Stimulated activated CD4-positive, alpha-beta T cell treated with anti-CD3 and anti-CD28 coated beads, Interleukin-4, amount 100 ng/mL, for 4 hours (primary cell): Measurements from ENCODE around the gene CYP46A1.
"Not testable (repeated sequence)": the region's sequence is repeated elsewhere in the genome, so short reads cannot be mapped to it uniquely, and the experiment has no call there.

ENCODE experiments used
- DNase-seq, 2 experiments: peaks; one replicate each; pipeline ENCODE4 v3.0.0-alpha.2; 2020

The CYP46A1 gene

GRCh38 chr14:99658218-99658845 is 25.8 kb upstream of the CYP46A1 start:
- DNase-seq, result no peak

- DNase-seq, result no peak
Observed at GRCh38 chr14:99659333-99659741, 24.8 kb upstream of the CYP46A1 start.

- no peak for DNase-seq
Observed at GRCh38 chr14:99660006-99660566, 24.0 kb upstream of the CYP46A1 start.

- no peak for DNase-seq
Observed at GRCh38 chr14:99660794-99661193, 23.3 kb upstream of the CYP46A1 start.

GRCh38 chr14:99661206-99661605 is 22.9 kb upstream of the CYP46A1 start:
- DNase-seq, result not testable (repeated sequence)

- DNase-seq, result no peak
Observed at GRCh38 chr14:99662846-99663245, 21.3 kb upstream of the CYP46A1 start.

- DNase-seq, result no peak
Observed at GRCh38 chr14:99663386-99664057, 20.6 kb upstream of the CYP46A1 start.

- DNase-seq, result no peak
Observed at GRCh38 chr14:99664058-99664936, 19.8 kb upstream of the CYP46A1 start.

GRCh38 chr14:99664937-99665273 is 19.2 kb upstream of the CYP46A1 start:
- no peak for DNase-seq

GRCh38 chr14:99666533-99666932 is 17.6 kb upstream of the CYP46A1 start:
- no peak for DNase-seq

- no peak for DNase-seq
Observed at GRCh38 chr14:99667045-99667444, 17.1 kb upstream of the CYP46A1 start.

GRCh38 chr14:99667821-99668220 is 16.3 kb upstream of the CYP46A1 start:
- no peak for DNase-seq

- no peak for DNase-seq
Observed at GRCh38 chr14:99668307-99669295, 15.5 kb upstream of the CYP46A1 start.

GRCh38 chr14:99670361-99671234 is 13.5 kb upstream of the CYP46A1 start:
- DNase-seq, result no peak

GRCh38 chr14:99671235-99672224 is 12.6 kb upstream of the CYP46A1 start:
- no peak for DNase-seq

- DNase-seq, result no peak
Observed at GRCh38 chr14:99672506-99673304, 11.4 kb upstream of the CYP46A1 start.

- DNase-seq, result no peak
Observed at GRCh38 chr14:99673305-99674063, 10.6 kb upstream of the CYP46A1 start.

- no peak for DNase-seq
Observed at GRCh38 chr14:99674064-99674650, 9.9 kb upstream of the CYP46A1 start.
